Measurements from ENCODE around the gene NUP107.

- TF ChIP-seq POLR2A (IDR thresholded peaks at IDR 0.05) = no peak
- TF ChIP-seq, protein P1, sequence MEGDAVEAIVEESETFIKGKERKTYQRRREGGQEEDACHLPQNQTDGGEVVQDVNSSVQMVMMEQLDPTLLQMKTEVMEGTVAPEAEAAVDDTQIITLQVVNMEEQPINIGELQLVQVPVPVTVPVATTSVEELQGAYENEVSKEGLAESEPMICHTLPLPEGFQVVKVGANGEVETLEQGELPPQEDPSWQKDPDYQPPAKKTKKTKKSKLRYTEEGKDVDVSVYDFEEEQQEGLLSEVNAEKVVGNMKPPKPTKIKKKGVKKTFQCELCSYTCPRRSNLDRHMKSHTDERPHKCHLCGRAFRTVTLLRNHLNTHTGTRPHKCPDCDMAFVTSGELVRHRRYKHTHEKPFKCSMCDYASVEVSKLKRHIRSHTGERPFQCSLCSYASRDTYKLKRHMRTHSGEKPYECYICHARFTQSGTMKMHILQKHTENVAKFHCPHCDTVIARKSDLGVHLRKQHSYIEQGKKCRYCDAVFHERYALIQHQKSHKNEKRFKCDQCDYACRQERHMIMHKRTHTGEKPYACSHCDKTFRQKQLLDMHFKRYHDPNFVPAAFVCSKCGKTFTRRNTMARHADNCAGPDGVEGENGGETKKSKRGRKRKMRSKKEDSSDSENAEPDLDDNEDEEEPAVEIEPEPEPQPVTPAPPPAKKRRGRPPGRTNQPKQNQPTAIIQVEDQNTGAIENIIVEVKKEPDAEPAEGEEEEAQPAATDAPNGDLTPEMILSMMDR (IDR thresholded peaks at IDR 0.05) = no peak
- no peak for TF ChIP-seq POLR2AphosphoS5 (IDR thresholded peaks at IDR 0.05)
- no peak for TF ChIP-seq EP300 (IDR thresholded peaks at IDR 0.05; ENCODE audit: low read depth)
These were observed 92.5 kb downstream of the NUP107 start for GRCh38 chr12:68779280-68779679.

Measured in transverse colon (tissue), 4 donors.